Psoas muscle (tissue), 8 donors: ENCODE results near the gene NCKAP5L. TPM values are rescaled to one million over a fixed set of nuclear protein-coding genes. Genes with fewer than 3 reads are reported as not detected.

Experiments
- ATAC-seq, 4 donors: fragments of 200-7000 bp; cut with Tn5 transposase; one replicate each; pipeline ENCODE4 v1.9.1; 2020; ENCODE audit warnings: moderate library complexity in 3 of 4, mild to moderate bottlenecking in 2 of 4
- DNase-seq, 2 donors: peaks; one replicate each; pipeline ENCODE4 v3.0.0-alpha.2; 2020
- H3K27ac ChIP-seq: fragments of 200-600 bp; one replicate; pipeline ENCODE4 v1.8.0; 2022
- H3K27me3 ChIP-seq, 3 donors: fragments of 200-600 bp in 1 of 3; one replicate each; pipeline versions ENCODE4 v1.6.1 to v1.8.0; 2013 to 2022; ENCODE audit warnings: low read length in 2 of 3, mild to moderate bottlenecking in 2 of 3, moderate library complexity in 1 of 3; ENCODE audit not compliant: insufficient read depth in 3 of 3
- H3K36me3 ChIP-seq, 2 donors: fragments of 200-600 bp in 1 of 2; one replicate each; pipeline versions ENCODE4 v1.6.1 to v1.8.0; 2013 to 2022; ENCODE audit warnings: low read depth in 1 of 2, mild to moderate bottlenecking in 1 of 2, moderate library complexity in 1 of 2; ENCODE audit not compliant: insufficient read depth in 1 of 2
- H3K4me1 ChIP-seq: fragments of 200-600 bp; one replicate; pipeline ENCODE4 v1.8.0; 2022
- H3K4me3 ChIP-seq: fragments of 200-600 bp; one replicate; pipeline ENCODE4 v1.8.0; 2022; ENCODE audit warnings: mild to moderate bottlenecking
- H3K9me3 ChIP-seq: fragments of 200-600 bp; one replicate; pipeline ENCODE4 v1.8.0; 2022
- WGBS, 3 donors: extraction: QIAGEN DNeasy Blood & Tissue Kit; methylation state at CpG; one replicate each; pipeline versions ENCODE4 v1.1.6 to v1.1.7; 2013; 5-methylcytosine and 5-hydroxymethylcytosine counted together
- intact Hi-C, 2 donors: fragments of 100-400 bp; cut with DNase I; formaldehyde crosslinking; loops; one replicate each; pipeline versions ENCODE4 v1.11.0 to v1.14.2; 2022
- polyA plus RNA-seq, 3 donors: library from polyadenylated mRNA; stranded (reverse); fragments of 200-250 nt; gene quantifications; one replicate each; pipeline ENCODE4 v1.2.3, GENCODE V29; 2013
- total RNA-seq, 4 donors: library from RNA; stranded (reverse); fragmentation: NEBNext Ultra II Directional in 2 of 4; extraction: Animal tissue kit (Norgen Biotek cat#: 25700) in 2 of 4; gene quantifications; one replicate each; pipeline versions ENCODE4 v1.2.1 to v1.2.4, GENCODE V29; 2021 to 2023
- TF ChIP-seq, protein P1 (sequence below): fragments of 200-600 bp; IDR thresholded peaks from one replicate; pipeline ENCODE4 v1.8.0; 2022; ENCODE audit warnings: antibody characterized with exemption
- donor health status: healthy with polysubstance abuse.
- donor health status: DM: no; HTN: no; CAD: no; lungs with moderate emphysema.
- donor health status: Bipolar disorder and iron deficiency.
- donor health status: healthy.
- donor health status: DM: yes; HTN: yes; CAD: no.
- donor health status: DM: no; HTN: no; CAD: no.
- donor health status: DM: no; HTN: no; CAD: no.
- donor health status: DM: yes; HTN: yes; CAD: no.

The NCKAP5L gene
- total and polyA plus RNA-seq, 7 donors, result 6.8 to 16.5 (median 11.7) TPM

DNA sequence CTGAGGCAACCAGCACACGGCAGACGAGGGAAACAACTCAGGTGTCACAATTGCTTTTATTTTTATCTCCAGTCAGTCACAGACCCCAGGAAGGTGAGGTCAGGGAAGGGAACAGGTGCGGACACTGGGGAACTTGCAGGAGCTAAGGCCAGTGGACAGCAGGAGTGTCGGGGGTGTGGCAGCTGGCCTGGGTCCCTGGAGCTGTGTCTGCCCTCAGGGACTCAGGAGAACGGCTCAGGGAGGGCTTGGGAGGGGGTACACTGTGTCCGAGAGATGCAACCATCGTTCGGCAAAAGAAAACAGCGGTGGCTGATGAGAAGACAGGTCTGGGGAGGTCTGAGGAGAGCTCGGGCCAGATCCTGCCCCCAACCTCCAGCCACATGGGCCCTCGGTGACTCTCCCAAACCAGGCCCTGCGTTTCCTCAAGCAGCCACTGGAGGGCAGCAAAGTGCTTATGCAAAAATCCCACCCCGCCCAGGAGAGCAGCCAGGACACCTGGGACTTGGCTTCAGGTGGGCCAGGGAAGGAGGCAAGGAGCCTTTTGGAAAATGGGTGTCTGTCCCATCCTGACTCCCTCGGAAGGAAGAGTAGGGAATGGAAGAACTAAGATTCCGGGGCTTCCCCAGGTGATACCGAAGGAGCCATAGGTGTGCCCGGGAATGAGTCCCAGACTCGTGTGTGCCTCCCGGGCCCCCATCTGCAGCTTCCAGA is 38.8 kb upstream of the NCKAP5L start:
- Histone ChIP-seq H3K4me3 (no peak overlapping the region), H3K9me3 (no peaks in the 10 kb centered on the region), H3K36me3 (no peaks in the 10 kb centered on the region), H3K27ac (no peak overlapping the region), H3K4me1 (peaks cover 17% of the 10 kb centered on the region), H3K27me3 (no peaks in the 10 kb centered on the region)
- intact Hi-C loops, result loop anchor here in 1 of 2 donors (5.0 kb wide), 3 partner anchors 80 to 190 kb away; partner anchors contain the start of gene ASIC1
- DNase-seq (peak; percentile 74 to 85), ATAC-seq (peak; percentile 58 to 79 (median 72))
- 30 to 31% (median 31%) methylated on average over 18 to 19 of the region's 19 CpGs for WGBS, 3 donors
- TF ChIP-seq, protein P1, sequence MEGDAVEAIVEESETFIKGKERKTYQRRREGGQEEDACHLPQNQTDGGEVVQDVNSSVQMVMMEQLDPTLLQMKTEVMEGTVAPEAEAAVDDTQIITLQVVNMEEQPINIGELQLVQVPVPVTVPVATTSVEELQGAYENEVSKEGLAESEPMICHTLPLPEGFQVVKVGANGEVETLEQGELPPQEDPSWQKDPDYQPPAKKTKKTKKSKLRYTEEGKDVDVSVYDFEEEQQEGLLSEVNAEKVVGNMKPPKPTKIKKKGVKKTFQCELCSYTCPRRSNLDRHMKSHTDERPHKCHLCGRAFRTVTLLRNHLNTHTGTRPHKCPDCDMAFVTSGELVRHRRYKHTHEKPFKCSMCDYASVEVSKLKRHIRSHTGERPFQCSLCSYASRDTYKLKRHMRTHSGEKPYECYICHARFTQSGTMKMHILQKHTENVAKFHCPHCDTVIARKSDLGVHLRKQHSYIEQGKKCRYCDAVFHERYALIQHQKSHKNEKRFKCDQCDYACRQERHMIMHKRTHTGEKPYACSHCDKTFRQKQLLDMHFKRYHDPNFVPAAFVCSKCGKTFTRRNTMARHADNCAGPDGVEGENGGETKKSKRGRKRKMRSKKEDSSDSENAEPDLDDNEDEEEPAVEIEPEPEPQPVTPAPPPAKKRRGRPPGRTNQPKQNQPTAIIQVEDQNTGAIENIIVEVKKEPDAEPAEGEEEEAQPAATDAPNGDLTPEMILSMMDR, result peak; percentile 96

DNA sequence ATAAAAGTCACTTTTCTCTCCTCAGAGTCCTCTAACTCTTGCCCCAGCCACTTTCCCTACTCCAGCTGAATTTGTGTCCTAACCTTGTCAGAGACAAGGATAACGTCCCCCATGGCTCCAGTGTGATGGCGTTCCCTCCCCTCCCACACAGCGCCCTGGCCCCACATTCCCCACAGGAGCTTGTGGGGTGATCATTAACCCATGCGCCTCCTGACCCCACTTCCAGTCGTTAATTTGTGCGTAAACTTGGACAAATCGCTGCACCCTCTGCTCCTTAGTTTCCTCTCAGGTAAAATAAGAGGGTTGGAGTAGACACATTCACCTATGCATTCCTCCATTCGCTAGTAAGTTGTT is 37.5 kb upstream of the NCKAP5L start:
- H3K9me3 ChIP-seq, result no peaks in the 10 kb centered on the region
- H3K4me3 ChIP-seq, result no peak overlapping the region
- no peaks in the 10 kb centered on the region for H3K27me3 ChIP-seq
- peaks cover 17% of the 10 kb centered on the region for H3K4me1 ChIP-seq
- no peak overlapping the region for H3K27ac ChIP-seq
- ATAC-seq (no peak), DNase-seq (no peak)
- 87 to 93% (median 87%) methylated on average over 8 of the region's 8 CpGs for WGBS, 3 donors
- H3K36me3 ChIP-seq, result no peaks in the 10 kb centered on the region
- TF ChIP-seq, protein P1, result no peak
- intact Hi-C loops, result loop anchor here in 1 of 2 donors (5.0 kb wide), 3 partner anchors 82 to 192 kb away; partner anchors contain the start of gene ASIC1

DNA sequence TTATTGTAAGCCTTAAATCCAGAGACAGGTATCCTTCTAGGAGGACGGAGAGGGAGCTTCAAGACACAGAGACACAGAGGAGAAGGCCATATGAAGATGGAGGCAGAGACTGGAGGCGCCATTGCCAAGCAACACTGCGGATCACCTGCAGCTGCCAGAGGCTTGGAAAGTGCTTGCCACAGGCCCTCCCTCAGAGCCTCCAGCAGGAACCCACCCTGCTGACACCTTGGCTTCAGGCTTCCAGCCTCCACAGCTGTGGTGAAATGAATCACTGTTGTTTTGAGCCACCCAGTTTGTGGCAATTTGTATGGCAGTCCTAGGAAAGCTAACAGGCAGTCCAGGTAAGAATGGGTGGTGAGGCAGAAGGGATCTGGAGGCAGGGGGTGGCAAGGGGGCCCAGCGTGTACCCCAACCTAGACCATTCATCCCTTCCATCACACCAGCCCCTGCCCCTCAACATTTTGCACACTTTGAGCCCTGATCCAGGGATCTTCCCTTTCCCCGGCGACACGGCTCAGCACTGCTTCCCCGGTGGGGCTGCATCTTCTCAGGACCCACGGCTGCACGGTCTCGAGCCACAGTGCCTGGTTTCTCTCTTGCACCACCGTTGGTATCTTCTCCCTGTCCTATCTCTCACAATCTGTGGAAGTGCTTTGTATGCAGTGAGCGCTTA is 37.0 kb upstream of the NCKAP5L start:
- no peaks in the 10 kb centered on the region for H3K36me3 ChIP-seq
- 86 to 89% (median 88%) methylated on average over 13 of the region's 13 CpGs for WGBS, 3 donors
- H3K27me3 ChIP-seq, result no peaks in the 10 kb centered on the region
- H3K4me1 ChIP-seq, result peaks cover 17% of the 10 kb centered on the region
- no peak overlapping the region for H3K27ac ChIP-seq
- TF ChIP-seq, protein P1, result no peak
- no peaks in the 10 kb centered on the region for H3K9me3 ChIP-seq
- H3K4me3 ChIP-seq, result no peak overlapping the region
- no peak for ATAC-seq
- intact Hi-C loops, result loop anchor here in 1 of 2 donors (5.0 kb wide), 3 partner anchors 82 to 192 kb away; partner anchors contain the start of gene ASIC1
- DNase-seq, result no peak

DNA sequence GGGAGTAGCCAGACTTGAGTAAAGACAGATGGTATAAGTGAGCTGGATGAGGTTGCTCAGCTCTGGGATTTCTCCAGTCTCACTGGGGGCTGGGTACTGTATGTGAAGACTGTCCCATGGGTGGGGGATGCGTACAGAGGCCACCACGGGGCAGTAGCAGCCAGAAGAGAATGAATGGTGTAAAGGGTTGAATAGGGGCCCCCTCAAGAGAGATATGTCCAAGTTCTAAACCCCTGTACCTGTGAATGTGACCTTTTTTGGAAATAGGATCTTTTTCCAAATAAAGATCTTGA is 36.5 kb upstream of the NCKAP5L start:
- Histone ChIP-seq H3K4me1 (peaks cover 17% of the 10 kb centered on the region), H3K27me3 (peaks cover 0 to under 1% (median 0%) of the 10 kb centered on the region in 3 donors), H3K9me3 (no peaks in the 10 kb centered on the region), H3K36me3 (no peaks in the 10 kb centered on the region), H3K27ac (no peak overlapping the region), H3K4me3 (no peak overlapping the region)
- ATAC-seq (no peak), DNase-seq (no peak)
- TF ChIP-seq, protein P1, result no peak
- WGBS, 3 donors, result 35 to 67% (median 38%) methylated on average over 2 of the region's 2 CpGs
- intact Hi-C loops, result loop anchor here in 1 of 2 donors (5.0 kb wide), 3 partner anchors 83 to 193 kb away; partner anchors contain the start of gene ASIC1
